ENCODE data around the gene TP73.
A peak's percentile ranks its signal among the peaks of the same experiment; 100 is the strongest.

Gene TP73

GRCh38 chr1:3651930-3652547 lies at the start of gene TP73:
Gene TP73 (plus strand): TSS chr1:3652516. CDS start chr1:3682366, 29,850 bp downstream.
- DNase-seq (ENCODE audit: extremely low read depth in 1 of 2, low read depth in 1 of 2), result no peak

GRCh38 chr1:3603156-3603555 lies 49.2 kb upstream of the TP73 start:
- DNase-seq (ENCODE audit: extremely low read depth in 1 of 2, low read depth in 1 of 2), result no peak

GRCh38 chr1:3603571-3604467 lies 48.5 kb upstream of the TP73 start:
- DNase-seq (ENCODE audit: extremely low read depth in 1 of 2, low read depth in 1 of 2), result no peak

- no peak for DNase-seq (ENCODE audit: extremely low read depth in 1 of 2, low read depth in 1 of 2)
These were observed 47.8 kb upstream of the TP73 start for GRCh38 chr1:3604468-3604974.

- DNase-seq (ENCODE audit: extremely low read depth in 1 of 2, low read depth in 1 of 2), result no peak
These were observed 47.1 kb upstream of the TP73 start for GRCh38 chr1:3604997-3605823.

GRCh38 chr1:3606779-3607702 lies 45.3 kb upstream of the TP73 start:
- DNase-seq (ENCODE audit: extremely low read depth in 1 of 2, low read depth in 1 of 2), result no peak

- DNase-seq (ENCODE audit: extremely low read depth in 1 of 2, low read depth in 1 of 2), result no peak
These were observed 44.6 kb upstream of the TP73 start for GRCh38 chr1:3607703-3608065.

- DNase-seq (ENCODE audit: extremely low read depth in 1 of 2, low read depth in 1 of 2), result no peak
These were observed 44.2 kb upstream of the TP73 start for GRCh38 chr1:3608154-3608553.

GRCh38 chr1:3609016-3609768 lies 43.1 kb upstream of the TP73 start:
- no peak for DNase-seq (ENCODE audit: extremely low read depth in 1 of 2, low read depth in 1 of 2)

- DNase-seq (ENCODE audit: extremely low read depth in 1 of 2, low read depth in 1 of 2), result no peak
These were observed 42.4 kb upstream of the TP73 start for GRCh38 chr1:3609769-3610526.

- no peak for DNase-seq (ENCODE audit: extremely low read depth in 1 of 2, low read depth in 1 of 2)
These were observed 41.7 kb upstream of the TP73 start for GRCh38 chr1:3610527-3611169.

- DNase-seq (ENCODE audit: extremely low read depth in 1 of 2, low read depth in 1 of 2), result peak; percentile 24 to 52
These were observed 40.9 kb upstream of the TP73 start, which contains the start of gene MEGF6 for GRCh38 chr1:3611170-3612019. Gene MEGF6 (minus strand): TSS chr1:3611508. CDS start chr1:3611268, 240 bp downstream.

GRCh38 chr1:3612123-3612522 lies 40.2 kb upstream of the TP73 start:
- no peak for DNase-seq (ENCODE audit: extremely low read depth in 1 of 2, low read depth in 1 of 2)

GRCh38 chr1:3614755-3615742 lies 37.3 kb upstream of the TP73 start:
- DNase-seq (ENCODE audit: extremely low read depth in 1 of 2, low read depth in 1 of 2), result no peak

GRCh38 chr1:3616861-3617260 lies 35.5 kb upstream of the TP73 start:
- no peak for DNase-seq (ENCODE audit: extremely low read depth in 1 of 2, low read depth in 1 of 2)

GRCh38 chr1:3617806-3618345 lies 34.4 kb upstream of the TP73 start:
- DNase-seq (ENCODE audit: extremely low read depth in 1 of 2, low read depth in 1 of 2), result no peak
